HuH-7 (cell line): ENCODE measurements around the gene ANK2.
A peak's percentile ranks its signal among the peaks of the same experiment; 100 is the strongest.

Source experiments
- DNase-seq: peaks from one replicate; pipeline ENCODE4 v3.0.0; 2011; ENCODE audit warnings: low spot score

The ANK2 gene

DNA sequence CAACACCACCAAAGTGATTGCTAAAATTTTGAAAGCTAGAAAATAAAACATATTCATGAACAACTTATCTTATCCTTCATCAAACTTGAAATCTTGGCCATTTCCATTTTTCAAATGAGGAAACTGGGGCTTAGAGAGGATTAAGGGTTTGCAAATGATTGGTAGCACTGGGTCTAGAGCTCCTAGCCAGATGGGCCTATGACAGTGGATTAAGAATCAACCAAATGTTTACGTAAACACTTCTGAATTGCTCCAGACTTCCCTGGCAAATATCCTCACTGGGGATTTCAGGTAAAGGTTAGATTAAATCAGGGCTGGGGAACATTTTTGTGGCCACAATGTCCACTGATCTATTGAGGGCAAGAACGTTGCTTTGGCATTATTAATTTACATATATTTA is 241.2 kb downstream of the ANK2 start:
- DNase-seq = no peak

DNA sequence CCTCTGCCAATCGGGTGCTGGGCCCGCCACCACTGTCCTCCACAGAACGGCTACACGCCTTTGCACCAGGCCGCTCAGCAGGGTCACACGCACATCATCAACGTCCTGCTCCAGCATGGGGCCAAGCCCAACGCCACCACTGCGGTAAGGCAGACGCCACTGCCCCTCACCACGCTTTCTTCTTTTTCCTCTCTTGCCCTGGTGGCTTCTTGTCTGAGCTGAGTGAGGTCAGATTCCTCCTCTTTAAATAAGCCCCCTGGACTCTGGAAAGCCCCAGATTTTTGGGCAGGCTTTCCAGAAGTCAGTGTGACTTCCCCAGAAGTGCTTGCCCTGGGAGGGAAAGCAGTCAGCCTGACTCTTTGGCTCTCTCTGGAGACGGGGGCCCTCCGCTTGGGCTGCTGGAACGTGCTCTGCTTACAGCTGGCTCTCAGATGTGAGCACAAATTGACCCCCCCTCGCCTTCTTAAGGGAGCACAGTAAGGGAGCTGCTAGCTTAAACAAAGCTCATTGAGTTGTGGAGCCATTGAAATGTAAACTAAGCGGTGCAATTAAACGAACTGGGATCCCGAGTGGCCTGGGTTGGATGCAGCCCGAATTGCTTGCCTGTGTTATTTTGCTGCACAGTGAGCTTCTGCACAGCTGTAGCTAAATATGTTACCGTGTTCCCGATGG is 243.1 kb downstream of the ANK2 start:
- no peak for DNase-seq

DNA sequence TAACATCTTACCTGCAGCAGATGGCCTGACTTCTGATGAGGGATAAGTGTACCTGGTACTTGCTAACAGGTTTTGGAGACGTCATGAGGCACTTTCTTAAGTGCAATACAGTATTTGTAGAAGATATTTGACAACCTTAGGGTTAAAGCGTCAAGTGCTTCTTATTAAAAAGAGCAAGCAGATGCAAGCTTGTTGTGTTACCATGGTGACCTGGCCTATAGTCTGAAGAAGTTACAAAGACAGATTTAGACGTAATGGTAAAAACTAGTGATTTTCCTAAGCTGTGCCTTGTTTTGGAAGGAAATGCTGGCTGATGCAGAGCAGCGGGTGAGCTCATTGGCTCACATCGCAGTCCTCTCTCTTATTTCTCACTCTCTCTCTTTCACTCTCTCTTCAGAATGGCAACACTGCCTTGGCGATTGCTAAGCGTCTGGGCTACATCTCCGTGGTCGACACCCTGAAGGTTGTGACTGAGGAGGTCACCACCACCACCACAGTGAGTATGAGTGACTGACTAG is 243.6 kb downstream of the ANK2 start:
- DNase-seq = no peak

DNA sequence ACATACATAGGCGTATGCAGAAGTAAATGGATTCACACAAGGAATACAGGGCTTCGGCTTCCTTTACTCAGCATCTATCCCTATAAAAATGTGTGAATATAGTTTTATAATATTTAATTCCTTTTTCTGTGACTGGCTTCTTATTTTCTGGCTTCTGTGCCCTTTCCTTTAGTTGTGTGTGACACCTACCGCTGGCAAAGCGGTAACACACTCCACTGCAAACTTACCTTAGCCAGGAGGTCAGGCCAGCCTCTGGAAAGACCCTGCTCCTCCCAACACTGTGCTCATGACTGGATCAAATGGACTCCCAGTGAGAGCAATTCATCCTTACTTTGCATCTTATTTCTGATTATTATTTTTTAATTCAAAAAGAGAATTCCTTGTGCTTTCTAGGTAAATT is 244.2 kb downstream of the ANK2 start:
- no peak for DNase-seq

DNA sequence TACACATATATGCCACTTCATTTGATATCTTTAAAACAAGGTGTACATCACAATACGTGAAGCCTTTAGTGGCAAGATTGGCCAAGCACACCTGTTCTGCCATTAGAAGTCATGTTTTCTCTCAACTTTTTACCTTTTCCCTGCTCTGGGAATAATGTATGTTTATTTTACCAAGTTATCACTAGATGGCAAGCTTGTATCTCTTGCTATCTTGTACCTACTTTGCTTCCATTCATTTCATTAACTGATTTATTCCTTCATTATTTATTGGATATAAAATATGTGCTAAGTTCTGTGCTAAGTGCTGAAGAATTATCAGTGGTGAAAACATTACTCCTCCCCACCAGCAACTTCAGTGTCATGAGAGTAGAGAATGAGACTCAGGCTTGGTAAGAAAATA is 245.5 kb downstream of the ANK2 start:
- no peak for DNase-seq

DNA sequence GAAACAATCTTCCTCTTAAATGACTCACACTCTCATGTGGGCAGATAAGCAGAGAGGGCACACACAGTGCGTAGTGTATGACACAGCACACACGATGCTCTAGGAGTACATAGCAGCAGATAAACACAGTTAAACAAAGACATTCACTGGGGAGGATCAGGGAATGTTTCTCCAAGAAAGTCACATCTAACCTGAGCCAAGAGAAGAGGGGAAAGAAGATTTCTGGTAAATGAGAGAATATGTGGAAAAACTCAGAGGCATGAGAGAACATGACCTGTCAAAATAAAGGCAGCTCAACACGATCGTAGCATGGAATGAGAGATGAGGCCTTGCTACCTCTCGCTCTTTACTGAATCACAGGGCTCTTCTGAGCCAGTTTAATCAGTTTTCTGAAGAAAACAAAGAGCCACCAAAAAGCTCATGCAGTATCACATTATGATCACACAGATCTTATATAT is 251.0 kb downstream of the ANK2 start:
- no peak for DNase-seq

DNA sequence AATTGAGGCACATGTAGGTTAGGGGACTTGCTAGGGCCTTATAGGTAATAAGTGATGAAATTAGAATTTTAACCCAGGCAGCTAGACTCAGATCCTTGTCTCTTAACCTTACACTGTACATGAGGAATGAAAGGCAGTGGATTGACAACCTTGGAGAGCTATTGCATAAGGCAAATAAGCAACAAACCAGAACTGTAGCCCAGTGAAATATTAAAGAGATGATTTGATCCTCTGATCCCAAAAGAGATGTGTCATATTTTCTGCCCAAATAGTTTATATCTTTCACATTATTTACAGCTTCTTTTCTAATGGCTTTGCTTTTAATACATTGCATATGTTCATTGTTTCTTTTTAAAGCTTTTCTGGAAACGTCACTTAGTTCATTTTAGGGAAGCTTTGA is 252.6 kb downstream of the ANK2 start:
- DNase-seq = no peak

DNA sequence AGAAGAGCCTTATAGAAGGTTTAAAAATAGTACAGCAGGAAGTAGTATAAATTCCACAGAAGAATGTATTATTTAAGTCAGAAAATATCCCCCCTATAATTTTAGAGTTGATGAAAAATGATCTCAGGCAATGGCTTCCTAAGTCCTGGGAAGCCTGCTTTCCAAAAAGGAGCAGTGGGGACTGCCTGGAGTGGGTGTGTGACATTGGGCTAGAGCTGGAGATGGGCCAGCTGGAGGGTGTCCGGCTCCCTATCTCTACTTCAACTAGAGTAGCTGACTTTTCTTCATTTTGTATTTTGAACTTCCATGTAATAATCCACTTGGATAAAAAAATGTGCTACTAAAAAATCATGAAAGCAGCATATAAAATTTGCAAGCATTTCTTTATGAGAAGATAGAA is 253.9 kb downstream of the ANK2 start:
- DNase-seq = no peak

DNA sequence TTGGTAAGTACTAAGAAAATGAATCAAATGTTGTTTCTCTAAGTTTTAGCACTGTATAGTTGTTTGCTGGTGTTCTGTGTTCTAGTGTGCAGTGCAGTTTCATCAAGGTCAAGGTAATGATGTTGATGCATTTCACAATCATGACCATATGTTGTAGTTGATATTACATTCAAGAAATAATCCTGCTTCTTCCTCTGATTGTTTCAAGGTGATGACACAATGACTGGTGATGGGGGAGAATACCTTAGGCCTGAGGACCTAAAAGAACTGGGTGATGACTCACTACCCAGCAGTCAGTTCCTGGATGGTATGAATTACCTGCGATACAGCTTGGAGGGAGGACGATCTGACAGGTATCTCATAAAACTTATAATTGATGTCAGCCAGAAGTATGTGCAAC is 261.6 kb downstream of the ANK2 start:
- DNase-seq = no peak

DNA sequence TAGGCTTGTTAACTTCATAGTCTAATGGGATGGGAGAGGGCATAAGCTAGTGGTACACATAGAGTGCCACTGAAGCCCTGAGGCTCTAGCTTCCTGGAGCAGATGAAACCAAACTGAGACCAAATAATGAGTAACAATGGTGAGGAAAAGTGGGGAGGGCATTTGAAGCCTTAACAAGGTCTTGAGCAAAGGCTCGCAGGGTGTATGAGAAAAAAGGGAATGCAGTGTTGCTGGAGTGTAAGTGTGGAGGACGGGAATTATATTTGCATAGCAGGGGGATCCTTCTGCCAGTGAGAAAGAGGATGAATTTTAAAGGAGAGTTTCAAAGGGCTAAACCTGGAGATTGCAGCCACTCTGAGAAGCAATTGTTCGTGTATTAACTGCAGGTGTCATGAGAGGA is 263.1 kb downstream of the ANK2 start:
- DNase-seq = no peak

DNA sequence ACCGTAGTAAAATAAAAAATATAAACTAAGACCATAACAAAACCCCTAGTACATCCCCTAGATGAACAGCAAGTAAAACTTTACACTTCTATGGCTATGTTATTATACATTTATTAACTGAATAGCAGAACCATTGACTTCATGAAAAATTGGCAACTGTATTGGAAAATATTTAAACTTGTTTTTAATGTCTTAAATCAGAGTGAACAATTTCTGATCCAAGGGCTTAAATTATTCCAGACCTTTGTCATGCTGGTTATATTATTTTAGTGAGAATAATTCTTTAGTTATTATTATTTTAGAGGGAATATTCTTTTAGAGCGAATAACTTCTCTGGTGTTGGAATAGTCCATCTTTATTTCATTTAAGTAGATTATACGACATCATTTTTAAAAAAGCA is 265.0 kb downstream of the ANK2 start:
- DNase-seq = no peak

DNA sequence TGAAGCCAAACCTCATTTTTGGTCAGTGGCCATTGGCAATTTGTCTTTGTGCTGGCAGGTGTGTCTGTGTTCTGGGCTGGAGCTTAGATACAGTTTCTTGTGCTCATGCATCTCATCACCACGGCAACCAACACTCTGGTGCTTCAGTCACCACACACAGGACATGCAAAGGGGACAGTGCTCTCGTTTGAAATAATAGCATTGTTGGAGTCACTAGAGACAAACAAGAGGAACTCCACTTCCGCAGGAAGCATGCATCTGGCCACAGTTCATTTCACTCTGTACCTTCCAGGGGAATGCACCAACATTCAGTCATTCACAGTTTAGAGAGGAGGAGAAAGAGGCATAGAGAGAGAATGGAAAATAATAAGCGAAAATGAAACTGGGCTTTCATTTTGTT is 267.4 kb downstream of the ANK2 start:
- DNase-seq = no peak

DNA sequence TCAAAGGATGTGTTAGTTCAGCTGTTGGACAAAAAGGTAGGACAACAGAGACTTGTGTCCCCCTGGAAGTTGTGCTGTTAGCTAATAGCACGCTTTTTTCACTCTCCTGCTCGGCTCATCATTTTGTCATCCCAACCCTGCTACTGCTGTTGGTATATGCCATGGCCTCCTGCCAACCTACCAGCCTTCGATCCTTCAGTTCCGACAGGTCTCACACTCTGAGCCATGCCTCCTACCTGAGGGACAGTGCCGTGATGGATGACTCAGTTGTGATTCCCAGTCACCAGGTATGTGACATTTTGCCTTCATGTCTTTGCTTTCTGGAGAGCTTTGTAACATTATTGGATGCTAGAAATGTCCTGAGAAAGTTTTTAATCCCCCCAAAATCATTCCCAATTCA is 268.1 kb downstream of the ANK2 start:
- no peak for DNase-seq

DNA sequence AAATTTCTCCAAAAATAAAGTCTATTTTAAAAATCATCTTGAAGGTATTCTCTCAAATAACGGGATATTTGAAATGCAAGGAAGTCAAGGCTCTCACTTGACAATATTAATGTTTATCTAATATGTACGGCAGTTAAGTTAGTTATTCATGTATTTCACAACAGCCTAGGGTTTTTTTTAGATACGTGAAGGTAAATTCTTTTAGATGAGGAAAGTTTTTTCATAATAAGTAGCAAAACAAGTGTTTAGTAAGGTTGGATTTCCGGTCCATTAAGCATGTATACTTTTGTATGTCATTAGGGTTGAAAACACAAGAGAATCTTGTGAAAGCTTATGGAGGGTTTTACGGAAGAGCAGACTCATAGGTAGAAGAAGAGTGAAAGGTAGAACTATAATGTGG is 273.3 kb downstream of the ANK2 start:
- DNase-seq = no peak

DNA sequence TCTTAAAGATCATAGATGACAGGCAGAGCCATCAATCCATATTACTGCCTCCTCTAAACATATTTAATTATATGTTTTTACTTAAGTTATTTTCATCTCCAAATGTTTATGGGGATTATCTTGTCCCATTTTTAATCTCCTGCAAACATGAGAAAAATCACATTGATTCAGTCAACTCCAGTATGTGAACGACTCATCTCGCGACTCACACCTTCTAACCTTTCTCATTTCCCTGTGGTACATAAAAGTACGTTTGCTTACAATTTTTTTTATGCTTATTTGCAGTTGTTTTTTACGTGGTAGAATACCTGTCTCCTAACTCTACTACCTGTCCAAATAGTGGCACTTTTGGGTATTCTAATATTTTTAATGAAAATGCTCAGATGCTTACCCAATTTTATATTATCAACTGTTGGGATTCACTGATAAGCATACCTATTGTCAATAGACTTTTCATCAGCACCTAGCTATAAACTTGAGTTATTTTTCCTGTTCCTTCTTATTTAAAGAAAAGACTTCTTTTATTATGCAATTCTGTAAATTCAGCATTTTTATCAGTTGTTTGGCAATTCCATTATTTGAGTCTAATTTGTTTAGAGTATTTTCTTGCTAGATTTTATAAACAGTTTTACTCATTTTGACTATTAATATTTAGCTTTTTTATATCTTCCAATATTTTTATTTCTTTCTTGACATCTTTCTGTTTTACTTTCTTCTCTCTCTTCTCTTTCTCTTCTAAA is 276.6 kb downstream of the ANK2 start:
- DNase-seq = no peak

DNA sequence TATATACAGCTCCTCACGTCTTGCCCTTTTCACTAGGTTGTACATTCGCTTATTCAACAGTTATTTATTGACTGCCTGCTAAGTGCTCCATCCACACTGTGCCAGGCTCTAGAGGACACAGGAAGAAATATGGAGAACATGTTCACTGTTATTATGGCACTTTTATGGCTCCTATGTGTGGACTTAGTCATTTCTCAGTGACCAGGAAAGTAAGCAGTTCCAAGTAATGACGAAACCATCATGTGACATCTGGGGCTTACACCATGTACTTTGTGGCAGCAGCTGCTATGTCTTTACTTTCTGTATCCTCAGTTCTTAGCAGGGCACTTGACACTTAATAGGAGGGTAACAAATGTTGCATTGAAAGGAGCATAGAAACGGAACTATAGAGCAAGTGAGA is 278.0 kb downstream of the ANK2 start:
- DNase-seq = peak; percentile 6

DNA sequence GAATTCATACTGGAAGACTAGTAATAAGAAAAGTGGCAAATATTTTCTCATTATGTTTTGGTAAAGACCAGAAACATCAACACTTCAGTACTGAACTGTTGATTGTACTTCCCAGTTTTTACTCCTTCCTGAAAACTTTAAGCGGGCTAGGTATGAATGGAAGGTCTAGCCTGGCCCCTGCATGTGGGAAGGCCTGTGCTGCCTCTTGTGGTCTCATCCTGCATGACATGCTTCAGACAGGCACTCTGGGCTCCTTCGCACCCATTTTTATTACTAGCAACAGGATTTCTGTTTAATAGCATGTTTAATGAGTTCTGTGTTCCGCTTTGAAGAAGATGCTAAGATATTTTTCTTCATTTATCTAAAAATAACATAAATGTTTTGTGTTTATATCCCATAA is 279.1 kb downstream of the ANK2 start:
- DNase-seq = peak; percentile 12

DNA sequence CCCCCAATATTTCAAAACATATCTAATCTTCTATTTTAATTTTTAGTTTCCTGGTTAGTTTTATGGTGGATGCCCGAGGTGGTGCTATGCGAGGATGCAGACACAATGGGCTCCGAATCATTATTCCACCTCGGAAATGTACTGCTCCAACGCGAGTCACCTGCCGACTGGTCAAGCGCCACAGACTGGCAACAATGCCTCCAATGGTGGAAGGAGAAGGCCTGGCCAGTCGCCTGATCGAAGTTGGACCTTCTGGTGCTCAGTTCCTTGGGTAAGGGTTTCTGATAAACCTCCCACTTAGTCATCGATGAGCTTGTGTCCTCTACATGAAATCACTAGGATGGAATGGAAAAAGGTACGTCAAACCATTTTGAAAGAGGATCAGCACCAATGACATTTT is 280.7 kb downstream of the ANK2 start:
- DNase-seq = no peak

DNA sequence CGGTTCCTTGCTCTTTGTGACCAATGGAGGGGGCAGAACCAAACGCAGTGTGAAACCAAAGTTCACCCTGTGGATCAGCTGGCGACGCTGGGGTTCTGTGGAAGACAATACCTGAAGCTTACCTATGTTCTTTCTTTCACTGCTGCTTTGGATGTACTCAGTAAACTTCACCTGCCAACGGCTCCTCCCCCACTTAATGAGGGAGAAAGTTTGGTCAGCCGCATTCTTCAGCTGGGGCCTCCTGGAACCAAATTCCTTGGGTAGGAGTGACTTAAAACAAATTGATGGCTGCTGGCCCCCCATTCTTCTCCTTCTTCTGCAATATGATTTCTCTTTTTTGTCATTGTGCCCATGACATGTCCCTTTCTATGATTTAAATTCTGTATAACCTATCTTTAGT is 282.4 kb downstream of the ANK2 start:
- DNase-seq = no peak

DNA sequence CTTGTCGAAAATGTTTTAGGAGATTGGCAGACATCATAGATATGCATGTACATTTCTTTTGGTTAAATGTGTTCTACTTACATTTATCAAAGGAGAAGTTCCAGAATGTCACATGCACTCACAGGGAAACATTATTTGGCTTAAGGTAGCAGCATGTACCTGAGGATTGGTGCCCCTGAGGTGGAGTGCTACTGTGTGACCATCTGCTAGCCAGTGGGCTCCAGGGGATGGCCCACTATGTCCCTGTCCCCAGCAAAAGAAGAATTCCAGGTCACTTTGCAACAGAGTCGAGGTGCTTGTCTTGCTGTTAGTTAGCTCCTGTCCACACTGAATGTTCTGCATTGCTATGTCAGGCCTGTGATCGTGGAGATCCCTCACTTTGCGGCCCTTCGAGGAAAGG is 283.2 kb downstream of the ANK2 start:
- no peak for DNase-seq

DNA sequence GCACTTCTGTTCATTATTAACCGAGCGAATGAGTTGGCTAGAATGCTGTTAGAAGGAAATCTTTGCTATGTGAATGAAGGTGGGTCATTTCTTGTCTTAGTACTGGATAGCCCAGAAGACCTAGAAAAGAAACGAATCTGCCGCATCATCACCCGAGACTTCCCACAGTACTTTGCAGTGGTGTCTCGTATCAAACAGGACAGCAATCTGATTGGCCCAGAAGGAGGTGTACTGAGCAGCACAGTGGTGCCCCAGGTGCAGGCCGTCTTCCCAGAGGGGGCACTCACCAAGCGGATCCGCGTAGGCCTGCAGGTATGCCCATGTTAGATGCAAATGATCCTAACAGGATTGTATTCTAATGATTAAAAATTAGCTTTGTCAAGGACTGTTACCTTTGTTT is 286.3 kb downstream of the ANK2 start:
- DNase-seq = no peak

DNA sequence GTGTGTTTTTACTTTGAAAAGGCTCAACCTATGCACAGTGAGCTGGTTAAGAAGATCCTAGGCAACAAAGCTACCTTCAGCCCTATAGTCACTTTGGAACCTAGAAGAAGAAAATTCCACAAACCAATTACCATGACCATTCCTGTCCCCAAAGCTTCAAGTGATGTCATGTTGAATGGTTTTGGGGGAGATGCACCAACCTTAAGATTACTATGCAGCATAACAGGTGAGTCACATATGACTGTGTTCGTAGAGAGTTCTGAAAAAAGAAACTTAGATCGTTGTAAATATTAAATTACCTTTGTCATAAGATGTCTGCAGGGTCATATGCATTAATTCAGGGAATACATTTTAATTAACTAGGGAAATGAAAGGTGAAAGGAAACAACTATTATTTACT is 287.1 kb downstream of the ANK2 start:
- DNase-seq = no peak

DNA sequence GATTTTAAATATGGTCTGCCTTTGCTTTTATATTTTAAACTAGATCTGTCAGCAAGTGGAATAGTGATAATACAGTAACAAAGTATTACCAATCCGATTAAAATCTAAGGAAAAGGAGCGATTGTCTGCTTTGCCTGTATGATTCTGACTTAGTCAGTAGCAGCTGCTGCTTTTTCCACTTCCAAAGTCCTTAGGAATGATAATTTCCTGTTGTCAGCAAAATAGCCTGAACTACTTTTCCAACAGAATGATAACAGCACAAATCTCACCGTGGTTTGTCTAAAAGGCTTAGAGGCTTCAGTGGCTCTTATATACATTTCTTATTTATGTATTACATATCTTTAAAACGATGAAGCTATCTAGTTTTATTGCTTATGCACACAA is 290.0 kb downstream of the ANK2 start:
- DNase-seq = no peak

DNA sequence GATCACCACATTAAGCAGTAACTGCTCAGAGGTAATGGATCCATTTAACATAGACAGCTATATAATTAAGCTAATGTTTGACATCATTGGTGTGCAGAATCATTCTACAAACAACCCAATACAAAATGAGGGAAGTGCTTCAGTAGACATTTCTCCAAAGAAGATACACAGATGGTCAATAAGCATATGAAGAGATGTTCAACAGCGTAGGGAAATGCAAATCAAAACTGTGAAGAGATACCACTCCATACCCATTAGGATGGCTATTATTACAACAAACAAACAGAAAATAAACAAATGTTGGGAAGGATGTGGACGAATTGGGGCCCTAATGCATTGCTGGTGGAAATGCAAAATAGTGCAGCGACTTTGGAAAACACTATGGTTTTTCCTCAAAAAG is 294.6 kb downstream of the ANK2 start:
- DNase-seq = no peak
